GM18498 (cell line): ENCODE measurements around the gene SMIM41.

Experiments
- ATAC-seq: cut with Tn5 transposase; IDR thresholded peaks from one replicate; pipeline ENCODE4 v1.9.1; 2021; ENCODE audit warnings: mild to moderate bottlenecking, moderate library complexity; ENCODE audit not compliant: unreplicated experiment

The SMIM41 gene

DNA sequence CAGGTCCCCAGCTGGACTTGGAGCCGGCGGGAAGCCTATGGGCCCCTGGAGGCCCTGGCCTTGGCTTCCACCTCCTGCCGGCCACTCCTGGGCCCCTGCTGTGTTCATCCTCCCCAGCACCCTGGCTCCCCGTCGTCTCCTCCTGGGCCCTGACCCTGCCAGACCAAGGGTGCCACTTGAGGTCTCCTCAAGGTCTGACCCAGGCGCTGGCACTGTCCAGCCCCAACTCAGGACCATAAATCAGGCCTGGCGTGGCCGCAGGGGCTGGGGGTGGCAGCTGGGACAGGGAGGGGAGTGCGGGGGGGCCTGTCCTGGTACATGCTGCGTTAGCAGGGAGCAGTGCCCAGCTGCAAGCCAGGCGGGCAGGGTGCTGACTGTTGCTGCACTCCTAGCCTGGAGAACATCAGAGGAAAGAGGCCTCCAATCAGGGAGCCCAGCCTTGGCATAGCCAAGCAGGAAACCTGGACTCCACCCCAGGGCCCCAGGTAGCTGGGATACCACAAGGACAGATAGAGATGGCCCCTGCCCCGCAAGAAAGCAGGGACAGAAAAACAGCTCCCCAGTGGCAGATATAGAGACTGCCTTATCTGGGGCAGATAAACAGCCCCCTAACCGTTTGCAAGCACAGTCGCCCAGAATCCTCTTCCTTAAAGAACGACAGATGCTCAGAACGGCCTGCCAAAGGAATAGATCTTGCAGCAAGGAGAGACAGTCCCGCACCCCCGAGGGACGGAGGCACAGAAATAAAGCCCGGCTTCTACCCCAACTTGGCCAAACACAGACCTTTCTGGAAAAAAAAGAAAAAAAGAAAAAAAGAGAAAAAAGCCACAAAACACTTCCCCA, 16.2 kb upstream of the SMIM41 start:
- ATAC-seq, result no peak

GRCh38 chr12:52063981-52064649, 15.4 kb upstream of the SMIM41 start:
- ATAC-seq, result no peak

GRCh38 chr12:52066346-52067080, 13.0 kb upstream of the SMIM41 start:
- no peak for ATAC-seq

DNA sequence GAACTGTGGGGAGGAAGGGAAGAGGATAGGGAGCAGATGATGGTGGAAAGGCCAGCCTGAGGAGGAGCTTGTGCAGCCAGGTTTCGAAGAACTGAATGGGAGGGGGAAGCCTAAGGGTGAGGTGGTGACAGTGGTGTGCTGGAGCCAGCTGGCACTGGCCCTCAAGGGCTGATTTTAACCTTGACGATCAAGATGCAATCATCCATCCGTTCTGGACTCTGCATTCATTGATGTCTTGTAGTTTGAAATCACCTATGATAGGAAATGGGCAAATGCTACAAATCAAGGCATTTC, 12.5 kb upstream of the SMIM41 start:
- no peak for ATAC-seq

DNA sequence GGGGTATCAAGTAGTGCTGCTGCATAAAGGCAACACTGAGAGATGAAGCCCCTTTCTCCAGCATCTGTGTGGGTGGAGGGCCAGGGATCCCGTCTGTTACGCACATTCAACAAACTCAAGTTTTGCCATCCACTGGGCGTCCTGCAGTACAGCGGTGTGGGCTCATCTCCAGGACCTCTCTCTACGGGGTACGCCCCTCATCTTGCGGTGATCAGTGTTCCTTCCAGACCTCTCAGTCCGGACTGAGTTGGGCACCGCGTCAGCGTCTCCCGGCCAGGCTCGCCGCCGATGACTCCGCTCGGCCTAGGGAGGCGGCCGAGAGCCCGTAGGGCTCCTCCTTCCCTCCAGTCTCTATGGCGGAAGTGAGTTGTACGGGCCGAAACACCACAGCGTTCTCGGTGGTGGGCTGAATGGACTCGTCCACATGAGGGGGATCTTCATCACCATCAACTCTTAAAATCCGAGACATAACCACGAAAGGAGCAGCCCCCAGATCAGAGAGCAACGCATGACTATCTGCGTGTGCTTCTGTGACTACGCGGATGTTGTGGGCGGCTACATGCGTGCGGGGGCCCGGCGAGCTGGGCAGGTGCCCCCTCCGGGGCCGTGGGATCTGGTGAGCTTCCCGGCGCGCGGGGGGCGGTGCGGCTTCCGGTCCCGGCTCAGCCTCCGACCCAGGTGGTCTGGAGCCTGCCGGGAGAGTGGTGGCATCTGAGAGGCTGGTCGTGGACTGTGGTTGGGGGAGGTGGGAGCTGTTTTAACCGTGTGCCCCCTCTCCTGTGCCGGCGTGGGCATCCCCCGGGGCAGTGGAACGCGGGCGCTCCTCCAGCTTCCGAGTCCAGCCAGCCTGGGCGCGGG, 9.9 kb upstream of the SMIM41 start, which contains the start of gene ATG101:
ATG101 (plus strand) TSS at position 652 of the 858 bp plus-strand sequence. CDS start 3,673 bp downstream, outside the sequence.
- peak; percentile 96 for ATAC-seq

- ATAC-seq, result peak; percentile 24
These were observed 9.1 kb upstream of the SMIM41 start for GRCh38 chr12:52070185-52070925.

- ATAC-seq, result no peak
These were observed 5.7 kb upstream of the SMIM41 start for GRCh38 chr12:52073531-52074381.

DNA sequence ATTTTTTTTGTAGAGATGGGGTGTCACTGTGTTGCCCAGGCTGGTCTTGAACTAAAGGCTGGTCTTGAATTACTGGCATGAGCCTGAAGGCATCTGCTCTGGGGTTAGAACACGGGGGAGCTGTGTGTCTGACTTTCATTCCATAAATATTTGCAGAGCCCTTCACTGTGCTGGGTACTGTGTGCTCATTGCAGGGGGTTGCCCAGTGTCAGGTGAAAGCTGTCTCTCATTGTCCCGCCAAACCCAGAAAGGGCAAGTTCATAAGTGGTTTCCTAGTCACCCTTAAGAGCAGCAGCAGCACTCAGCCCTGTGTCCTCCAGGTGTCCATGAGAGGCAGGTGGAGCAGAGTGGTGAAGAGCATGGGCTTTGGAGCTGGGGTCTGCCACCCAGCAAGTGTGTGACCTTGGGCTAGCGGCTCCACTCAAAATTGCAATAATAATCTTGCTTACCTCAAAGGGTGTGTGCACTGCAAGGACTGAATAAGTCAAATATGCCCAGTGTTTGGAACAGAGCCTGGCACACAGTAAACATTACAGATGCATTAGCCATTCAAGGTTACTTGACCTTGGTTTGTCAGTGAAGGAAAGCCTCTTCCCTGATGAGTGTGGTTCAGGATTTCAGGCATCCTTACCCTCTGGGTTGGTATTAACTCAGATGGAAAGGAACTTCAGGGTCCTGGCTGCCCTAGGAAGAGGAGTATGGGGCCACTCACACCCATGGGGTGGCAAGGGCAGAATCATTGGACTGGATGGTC, 4.4 kb upstream of the SMIM41 start:
- no peak for ATAC-seq

GRCh38 chr12:52076811-52077210, 2.7 kb upstream of the SMIM41 start:
- no peak for ATAC-seq

- no peak for ATAC-seq
These were observed 1.2 kb upstream of the SMIM41 start for GRCh38 chr12:52078276-52078675.

DNA sequence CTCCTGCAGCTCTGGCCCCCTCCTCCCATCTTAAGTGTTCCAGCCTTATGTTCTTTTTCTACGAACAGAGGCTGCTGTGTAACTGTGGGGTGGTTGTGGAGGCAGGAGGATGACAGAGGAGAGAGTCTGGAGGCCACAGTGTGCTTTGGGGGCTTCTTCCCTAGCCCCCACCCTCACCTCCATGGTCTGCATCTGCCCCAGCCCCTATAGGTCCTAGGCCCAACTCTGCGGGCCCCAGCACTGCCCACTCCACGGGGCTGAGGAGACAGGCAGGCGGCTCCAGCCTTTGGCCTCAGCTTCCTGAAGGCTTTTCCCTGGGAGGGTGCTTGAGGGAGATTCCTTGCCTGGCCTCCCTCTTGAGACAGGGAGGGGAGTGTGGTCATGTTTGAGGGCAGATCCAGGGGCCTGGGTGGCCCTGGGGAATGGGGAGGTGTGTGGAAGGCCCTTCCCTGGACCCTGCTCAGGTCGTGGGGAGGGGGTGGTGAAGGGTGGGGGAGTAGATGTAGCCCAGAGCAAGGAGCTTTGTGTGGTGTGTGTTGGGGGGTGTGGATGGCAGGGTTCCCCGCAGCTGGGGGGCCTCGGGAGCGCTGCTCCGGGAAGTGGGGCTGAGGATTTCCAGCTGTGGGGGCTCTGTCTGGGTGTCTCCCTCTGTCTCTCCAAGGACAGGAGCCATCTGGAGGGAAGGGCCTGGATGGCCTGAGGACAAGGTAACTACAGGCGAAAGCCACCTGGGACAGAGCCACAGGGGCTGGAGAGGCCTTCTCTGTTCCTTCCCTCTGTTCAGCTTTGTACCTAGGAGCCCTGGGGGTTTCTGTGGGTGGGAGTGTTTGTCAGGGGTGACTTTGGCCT, 1.1 kb downstream of the SMIM41 start:
- ATAC-seq, result no peak

DNA sequence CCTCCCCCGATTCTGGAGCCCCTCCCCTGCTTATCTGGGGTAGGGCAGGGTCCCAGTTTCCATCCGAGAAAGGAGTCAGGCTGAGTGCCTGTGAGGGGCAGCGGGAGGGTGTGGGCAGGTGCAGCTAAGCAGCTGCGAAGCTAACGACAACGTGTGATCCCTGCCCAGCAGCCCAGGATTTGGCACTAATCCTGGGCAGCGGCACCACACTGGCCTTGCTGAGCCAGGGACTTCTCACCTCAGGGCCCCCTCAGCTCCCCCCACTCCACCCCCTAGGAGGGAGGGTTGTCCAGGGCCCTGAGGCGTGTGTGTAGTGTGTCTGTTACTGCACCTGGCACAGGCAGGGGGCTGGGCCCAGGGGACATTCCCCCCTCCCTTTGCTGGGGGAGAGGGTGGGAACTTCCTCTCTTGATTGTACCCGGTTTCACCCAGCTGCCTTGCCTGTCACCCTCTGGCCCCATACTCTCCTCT, 1.8 kb downstream of the SMIM41 start:
- ATAC-seq, result peak; percentile 68

DNA sequence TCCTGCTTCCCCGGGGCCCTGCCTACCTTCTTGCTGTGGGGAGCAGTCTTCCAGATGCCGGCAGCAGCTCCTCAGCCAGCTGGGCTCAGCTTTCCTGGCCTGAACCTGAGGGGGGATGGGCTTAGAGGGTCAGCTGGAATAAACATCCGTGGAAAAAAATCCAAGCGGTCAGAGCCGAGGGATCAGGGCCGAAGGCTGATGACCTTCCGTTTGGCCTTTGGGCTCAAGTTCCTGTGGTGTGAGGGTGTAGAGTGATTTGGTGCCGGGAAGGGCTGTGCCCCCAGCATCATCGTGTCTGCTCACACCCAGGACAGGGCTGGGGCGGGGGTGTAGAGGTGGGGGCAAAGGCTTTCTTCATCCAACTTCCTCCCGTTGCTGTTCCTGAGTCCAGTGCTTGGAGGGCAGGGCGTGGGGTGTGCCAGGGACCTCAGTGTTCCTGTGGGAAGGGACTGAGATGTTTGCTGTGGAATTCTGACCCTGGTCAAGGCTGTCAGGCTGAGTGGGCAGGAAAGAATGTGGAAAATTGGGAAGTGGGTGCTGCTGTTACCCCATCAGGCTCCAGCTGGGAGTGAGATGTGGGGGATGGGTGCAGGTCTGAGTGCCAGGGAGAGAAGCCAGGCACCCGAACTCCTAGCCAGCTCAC, 2.6 kb downstream of the SMIM41 start:
- ATAC-seq, result no peak

DNA sequence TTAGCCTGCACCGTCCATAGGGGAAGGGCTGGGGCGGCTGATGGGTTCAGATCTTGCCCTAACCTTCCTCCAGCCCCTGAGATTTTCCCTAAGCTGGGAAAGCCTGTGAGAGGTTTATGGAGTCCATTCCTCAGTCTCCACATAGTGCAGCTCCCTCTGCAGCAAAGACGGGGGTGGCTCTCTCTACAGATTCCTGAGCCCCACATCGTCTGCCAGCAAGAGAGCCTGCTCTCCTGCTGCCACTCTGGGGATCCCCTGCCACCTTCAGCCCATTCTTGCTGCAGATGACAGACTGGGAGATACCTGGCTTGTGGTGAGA, 3.1 kb downstream of the SMIM41 start:
- ATAC-seq, result no peak

DNA sequence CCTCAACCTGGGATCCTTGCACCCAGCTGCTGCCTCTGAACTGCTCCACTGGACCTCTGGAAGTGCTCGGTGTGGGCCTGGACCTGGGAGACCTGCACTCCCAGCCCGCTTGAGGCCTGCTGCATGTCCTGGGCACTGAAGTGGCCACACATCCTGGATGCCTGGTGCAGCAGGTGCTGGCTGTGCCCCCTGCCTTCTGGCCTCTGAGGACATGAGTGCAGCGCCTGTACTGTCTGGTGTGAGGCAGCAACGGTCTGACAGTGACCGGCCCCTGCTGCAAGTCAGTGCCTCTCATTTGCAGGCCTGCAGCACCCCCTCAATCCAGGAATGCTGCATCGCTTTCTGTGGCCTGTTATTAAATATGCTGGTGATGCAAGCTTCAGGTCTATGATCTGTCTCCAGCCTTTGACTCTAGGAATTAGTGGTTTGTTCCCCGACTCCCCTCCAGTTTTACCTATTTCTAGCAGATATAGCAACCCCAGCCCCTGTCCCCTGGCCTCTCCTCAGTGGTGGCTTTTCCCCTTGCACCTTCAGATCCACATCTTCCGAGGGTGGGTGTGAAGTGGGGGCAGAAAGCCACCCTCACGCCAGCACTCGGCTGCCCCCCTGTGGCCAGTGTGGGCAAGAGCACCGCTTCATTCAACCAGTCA, 3.6 kb downstream of the SMIM41 start:
- ATAC-seq, result no peak

DNA sequence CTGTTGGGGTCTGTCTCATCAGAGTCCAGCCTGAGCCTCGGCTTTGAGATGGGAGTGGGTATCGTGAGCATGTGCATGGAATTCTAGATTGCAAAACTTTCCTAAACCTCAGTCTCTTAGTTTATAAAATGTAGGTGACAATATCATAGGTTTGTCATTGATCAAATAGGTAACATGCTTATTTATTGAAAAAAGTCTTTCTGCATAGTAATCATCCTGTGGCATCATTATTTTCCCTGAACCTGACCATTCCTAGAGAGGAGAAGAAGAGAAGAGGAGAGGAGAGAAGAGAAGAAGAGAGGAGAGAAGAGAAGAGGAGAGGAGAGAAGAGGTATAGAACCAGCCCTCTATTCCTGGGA, 4.1 kb downstream of the SMIM41 start:
- no peak for ATAC-seq
